Heart left ventricle (tissue), 16 donors: ENCODE data around the gene MYBBP1A. TPM values are rescaled to one million over a fixed set of nuclear protein-coding genes. Genes with fewer than 3 reads are reported as not detected.
"Not testable (repeated sequence)": the region's sequence is repeated elsewhere in the genome, so short reads cannot be mapped to it uniquely, and the experiment has no call there.

ENCODE experiments used
- ATAC-seq, 4 donors: fragments of 200-7000 bp; cut with Tn5 transposase; one replicate each; pipeline ENCODE4 v1.9.1; 2020 to 2022; ENCODE audit warnings: moderate library complexity in 4 of 4, mild to moderate bottlenecking in 3 of 4, moderate number of reproducible peaks in 1 of 4
- DNase-seq, 5 donors: peaks; one replicate each; pipeline ENCODE4 v3.0.0-alpha.2; 2020
- H3K27ac ChIP-seq, 12 donors: fragments of 200-600 bp; sonication (generic) in 4 of 12; one replicate each; pipeline versions ENCODE4 v1.5.0 to v1.8.0; 2016 to 2022; ENCODE audit warnings: mild to moderate bottlenecking in 2 of 12
- H3K27me3 ChIP-seq, 9 donors: fragments of 200-600 bp; sonication (generic) in 2 of 9; one replicate each; pipeline versions ENCODE4 v1.5.1 to v1.8.0; 2016 to 2022; ENCODE audit warnings: mild to moderate bottlenecking in 3 of 9
- H3K36me3 ChIP-seq, 9 donors: fragments of 200-600 bp; sonication (generic) in 2 of 9; one replicate each; pipeline versions ENCODE4 v1.5.0 to v1.8.0; 2018 to 2022; ENCODE audit warnings: mild to moderate bottlenecking in 2 of 9
- H3K4me1 ChIP-seq, 12 donors: fragments of 200-600 bp; sonication (generic) in 4 of 12; one replicate each; pipeline versions ENCODE4 v1.5.0 to v1.8.0; 2016 to 2022; ENCODE audit warnings: mild to moderate bottlenecking in 3 of 12
- H3K4me3 ChIP-seq, 12 donors: fragments of 200-600 bp; sonication (generic) in 4 of 12; one replicate each; pipeline versions ENCODE4 v1.5.0 to v1.8.0; 2017 to 2022; ENCODE audit warnings: mild to moderate bottlenecking in 9 of 12, moderate library complexity in 4 of 12
- H3K9me3 ChIP-seq, 12 donors: fragments of 200-600 bp; sonication (generic) in 4 of 12; one replicate each; pipeline versions ENCODE4 v1.5.0 to v1.8.0; 2016 to 2022; ENCODE audit warnings: mild to moderate bottlenecking in 1 of 12
- POLR2A ChIP-seq, 2 donors: fragments of 450-650 bp; IDR thresholded peaks; one replicate each; pipeline ENCODE4 v1.6.1; 2017; ENCODE audit warnings: antibody characterized with exemption in 2 of 2, mild to moderate bottlenecking in 2 of 2, moderate library complexity in 2 of 2
- WGBS, 4 donors: extraction: QIAGEN DNeasy Blood & Tissue Kit in 2 of 4; methylation state at CpG; one replicate each; pipeline versions ENCODE4 v1.1.5 to v1.1.7; 2013 to 2018; 5-methylcytosine and 5-hydroxymethylcytosine counted together
- intact Hi-C, 10 donors: fragments of 100-400 bp; cut with DNase I; formaldehyde crosslinking; loops; one replicate each; pipeline versions ENCODE4 v1.11.1 to v1.14.2; 2022
- long read RNA-seq, 3 donors: library from polyadenylated mRNA; unstranded; transcript quantifications; one replicate each; pipeline ENCODE4 v2.0.0, GENCODE V29; 2020 to 2021
- polyA plus RNA-seq, 2 donors: library from polyadenylated mRNA; stranded (reverse); fragments of 200-250 nt; gene quantifications; one replicate each; pipeline ENCODE4 v1.2.3, GENCODE V29; 2013
- total RNA-seq, 9 donors: library from RNA; depleted of rRNA in 2 of 9; stranded (reverse); fragments of >200 nt in 2 of 9; fragmentation: NEBNext Ultra II Directional in 3 of 9; extraction: Animal tissue kit (Norgen Biotek cat#: 25700) in 3 of 9; gene quantifications; one replicate each; pipeline versions ENCODE4 v1.1.0 to v1.2.4, GENCODE V29; 2016 to 2023
- TF ChIP-seq, protein P1 (sequence below), 12 donors: fragments of 200-600 bp; sonication (generic) in 4 of 12; IDR thresholded peaks; one replicate each; pipeline versions ENCODE4 v1.5.0 to v1.8.0; 2018 to 2022; ENCODE audit warnings: antibody characterized with exemption in 12 of 12, mild to moderate bottlenecking in 5 of 12
- donor health status: ischemic (EF 13 %, LVEDD 7.1; RV severe dilation, severe dysfunction).
- donor health status: healthy with polysubstance abuse.
- donor health status: DM: no; HTN: yes; CAD: no.
- donor health status: DM: no; HTN: no; CAD: no.
- donor health status: ischemic (EF 25% LVEDD 6.9; RV normal size, moderate dysfunction).
- donor health status: ischemic (EF 25% LVEDD 5.7; RV mildly dilated, moderate dysfunction).
- donor health status: healthy.
- donor health status: DM: yes; HTN: yes; CAD: no.
- donor health status: ischemic (EF 35%, LVEDD 5.7; RV mildly dilated, moderate dysfunction).
- donor health status: nonischemic (EF 11% LVEDD 7.7; RV severe dilation, severe dysfunction).
- donor health status: DM: yes; HTN: yes; CAD: no.
- donor health status: PGD.
- donor health status: ischemic (EF 29% LVEDD 5.4; RV normal size, mild dysfunction).
- donor health status: nonischemic (EF 23%, LVEDD 6.1; RV moderate dilation, normal function).

MYBBP1A gene, protein sequence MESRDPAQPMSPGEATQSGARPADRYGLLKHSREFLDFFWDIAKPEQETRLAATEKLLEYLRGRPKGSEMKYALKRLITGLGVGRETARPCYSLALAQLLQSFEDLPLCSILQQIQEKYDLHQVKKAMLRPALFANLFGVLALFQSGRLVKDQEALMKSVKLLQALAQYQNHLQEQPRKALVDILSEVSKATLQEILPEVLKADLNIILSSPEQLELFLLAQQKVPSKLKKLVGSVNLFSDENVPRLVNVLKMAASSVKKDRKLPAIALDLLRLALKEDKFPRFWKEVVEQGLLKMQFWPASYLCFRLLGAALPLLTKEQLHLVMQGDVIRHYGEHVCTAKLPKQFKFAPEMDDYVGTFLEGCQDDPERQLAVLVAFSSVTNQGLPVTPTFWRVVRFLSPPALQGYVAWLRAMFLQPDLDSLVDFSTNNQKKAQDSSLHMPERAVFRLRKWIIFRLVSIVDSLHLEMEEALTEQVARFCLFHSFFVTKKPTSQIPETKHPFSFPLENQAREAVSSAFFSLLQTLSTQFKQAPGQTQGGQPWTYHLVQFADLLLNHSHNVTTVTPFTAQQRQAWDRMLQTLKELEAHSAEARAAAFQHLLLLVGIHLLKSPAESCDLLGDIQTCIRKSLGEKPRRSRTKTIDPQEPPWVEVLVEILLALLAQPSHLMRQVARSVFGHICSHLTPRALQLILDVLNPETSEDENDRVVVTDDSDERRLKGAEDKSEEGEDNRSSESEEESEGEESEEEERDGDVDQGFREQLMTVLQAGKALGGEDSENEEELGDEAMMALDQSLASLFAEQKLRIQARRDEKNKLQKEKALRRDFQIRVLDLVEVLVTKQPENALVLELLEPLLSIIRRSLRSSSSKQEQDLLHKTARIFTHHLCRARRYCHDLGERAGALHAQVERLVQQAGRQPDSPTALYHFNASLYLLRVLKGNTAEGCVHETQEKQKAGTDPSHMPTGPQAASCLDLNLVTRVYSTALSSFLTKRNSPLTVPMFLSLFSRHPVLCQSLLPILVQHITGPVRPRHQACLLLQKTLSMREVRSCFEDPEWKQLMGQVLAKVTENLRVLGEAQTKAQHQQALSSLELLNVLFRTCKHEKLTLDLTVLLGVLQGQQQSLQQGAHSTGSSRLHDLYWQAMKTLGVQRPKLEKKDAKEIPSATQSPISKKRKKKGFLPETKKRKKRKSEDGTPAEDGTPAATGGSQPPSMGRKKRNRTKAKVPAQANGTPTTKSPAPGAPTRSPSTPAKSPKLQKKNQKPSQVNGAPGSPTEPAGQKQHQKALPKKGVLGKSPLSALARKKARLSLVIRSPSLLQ (N-terminal part only)
- total RNA-seq, result 10 to 100 TPM; 17.4 to 34.8 (median 24.4) TPM
- polyA plus RNA-seq, result 10 to 100 TPM; 15.5 to 27.8 TPM
- long read RNA-seq, donor 1, full-length matches to known transcripts, result 6 of 11 reads
- long read RNA-seq, donor 1, partial matches to known transcripts, result 4 of 11 reads
- long read RNA-seq, donor 1, other reads (novel, unspliced or antisense), result 1 of 11 reads
- long read RNA-seq, donor 2, full-length matches to known transcripts, result 10 of 21 reads
- long read RNA-seq, donor 2, partial matches to known transcripts, result 8 of 21 reads
- long read RNA-seq, donor 2, other reads (novel, unspliced or antisense), result 3 of 21 reads
- long read RNA-seq, donor 3, full-length matches to known transcripts, result 8 of 23 reads
- long read RNA-seq, donor 3, partial matches to known transcripts, result 11 of 23 reads
- long read RNA-seq, donor 3, other reads (novel, unspliced or antisense), result 4 of 23 reads

DNA sequence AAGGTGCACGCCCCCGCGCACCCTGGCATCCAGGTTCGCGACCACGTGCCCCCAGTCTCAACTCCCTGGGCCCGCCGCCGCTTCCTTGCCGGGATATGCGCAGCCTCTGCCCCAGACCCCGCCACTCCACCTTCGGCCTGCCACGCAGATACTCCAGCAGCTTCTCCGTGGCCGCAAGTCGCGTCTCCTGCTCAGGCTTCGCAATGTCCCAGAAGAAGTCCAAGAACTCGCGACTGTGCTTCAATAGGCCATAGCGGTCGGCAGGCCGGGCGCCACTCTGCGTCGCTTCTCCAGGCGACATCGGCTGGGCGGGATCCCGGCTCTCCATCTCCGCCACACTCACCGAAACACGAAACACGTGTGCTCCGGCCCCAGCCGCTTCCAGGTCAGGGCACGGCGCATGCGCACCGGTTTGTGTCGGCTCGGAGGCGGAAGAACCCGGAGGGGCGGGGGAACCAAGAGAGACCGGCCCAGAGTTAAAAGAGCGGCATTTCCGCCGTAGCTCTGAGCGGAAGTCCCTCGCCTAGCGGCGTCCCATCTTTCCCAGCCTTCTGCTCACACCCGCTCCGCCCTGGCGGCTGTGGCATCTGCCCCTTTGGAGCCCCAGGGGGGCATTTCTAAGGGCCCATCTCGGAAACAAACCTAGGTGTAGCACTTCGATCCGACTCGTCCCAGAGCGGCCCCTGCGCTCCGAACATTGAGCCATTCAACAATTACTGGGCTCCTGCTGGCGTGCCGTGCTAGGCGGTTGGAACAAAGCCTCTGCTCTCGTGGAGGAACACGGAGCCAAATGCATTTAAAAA is at the start of gene MYBBP1A:
TSS of gene MYBBP1A (minus strand) at position 388 of the 803 bp plus-strand sequence. CDS start at position 328, 60 bp downstream.
- Histone ChIP-seq H3K27ac (peak within 1 kb of the TSS; percentile 67 to 93 (median 87)), H3K4me1 (peaks cover 3 to 23% (median 17%) of the 10 kb centered on the region in 12 donors), H3K27me3 (no peaks in the 10 kb centered on the region), H3K4me3 (peak within 1 kb of the TSS; percentile 43 to 94 (median 80)), H3K9me3 (no peaks in the 10 kb centered on the region), H3K36me3 (peaks cover 0 to 35% (median 33%) of the 10 kb centered on the region in 9 donors)
- peak; percentile 92 to 97 (median 94) for ATAC-seq
- 1% methylated on average over 47 to 69 of the region's 69 CpGs for WGBS, 4 donors
- intact Hi-C loops, result loop anchor here in 2 of 10 donors (5.0 kb wide), 1 partner anchor 133 kb away; no protein-coding TSS in a partner anchor
- peak in 1 of 2 donors; percentile 73 for TF ChIP-seq POLR2A (IDR thresholded peaks at IDR 0.05)
- TF ChIP-seq, protein P1, sequence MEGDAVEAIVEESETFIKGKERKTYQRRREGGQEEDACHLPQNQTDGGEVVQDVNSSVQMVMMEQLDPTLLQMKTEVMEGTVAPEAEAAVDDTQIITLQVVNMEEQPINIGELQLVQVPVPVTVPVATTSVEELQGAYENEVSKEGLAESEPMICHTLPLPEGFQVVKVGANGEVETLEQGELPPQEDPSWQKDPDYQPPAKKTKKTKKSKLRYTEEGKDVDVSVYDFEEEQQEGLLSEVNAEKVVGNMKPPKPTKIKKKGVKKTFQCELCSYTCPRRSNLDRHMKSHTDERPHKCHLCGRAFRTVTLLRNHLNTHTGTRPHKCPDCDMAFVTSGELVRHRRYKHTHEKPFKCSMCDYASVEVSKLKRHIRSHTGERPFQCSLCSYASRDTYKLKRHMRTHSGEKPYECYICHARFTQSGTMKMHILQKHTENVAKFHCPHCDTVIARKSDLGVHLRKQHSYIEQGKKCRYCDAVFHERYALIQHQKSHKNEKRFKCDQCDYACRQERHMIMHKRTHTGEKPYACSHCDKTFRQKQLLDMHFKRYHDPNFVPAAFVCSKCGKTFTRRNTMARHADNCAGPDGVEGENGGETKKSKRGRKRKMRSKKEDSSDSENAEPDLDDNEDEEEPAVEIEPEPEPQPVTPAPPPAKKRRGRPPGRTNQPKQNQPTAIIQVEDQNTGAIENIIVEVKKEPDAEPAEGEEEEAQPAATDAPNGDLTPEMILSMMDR (IDR thresholded peaks at IDR 0.05), result peak in 9 of 12 donors; percentile 18 to 51 (median 40)
- peak; percentile 97 to 99 (median 98) for DNase-seq

DNA sequence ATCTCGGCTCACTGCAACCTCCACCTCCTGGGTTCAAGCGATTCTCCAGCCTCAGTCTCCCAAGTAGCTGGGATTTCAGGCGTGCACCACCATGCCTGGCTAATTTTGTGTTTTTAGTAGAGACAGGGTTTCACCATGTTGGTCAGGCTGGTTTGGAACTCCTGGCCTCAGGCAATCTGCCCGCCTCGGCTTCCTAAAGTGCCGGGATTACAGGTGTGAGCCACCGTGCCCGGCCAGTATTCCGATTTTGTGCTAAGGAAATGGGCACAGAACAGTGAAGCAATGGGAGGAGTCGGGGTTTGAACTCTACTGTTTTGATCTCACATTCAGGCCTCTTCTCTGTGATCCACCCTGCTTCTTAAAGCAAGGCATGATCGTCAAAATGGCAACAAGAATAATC is 49.6 kb upstream of the MYBBP1A start:
- not testable (repeated sequence) for H3K9me3 ChIP-seq, H3K4me3 ChIP-seq, ATAC-seq, H3K36me3 ChIP-seq, H3K27me3 ChIP-seq
- intact Hi-C loops, result loop anchor here in 1 of 10 donors (5.0 kb wide), 1 partner anchor 37 kb away; no protein-coding TSS in a partner anchor
- 82 to 84% (median 83%) methylated on average over 11 of the region's 11 CpGs for WGBS, 4 donors
- Histone ChIP-seq H3K4me1 (peaks cover 0 to 65% (median 26%) of the 10 kb centered on the region in 12 donors), H3K27ac (peak overlapping the region in 10 of 12 donors; percentile 11 to 78 (median 58))
- DNase-seq, result peak in 1 of 5 donors; percentile 22

DNA sequence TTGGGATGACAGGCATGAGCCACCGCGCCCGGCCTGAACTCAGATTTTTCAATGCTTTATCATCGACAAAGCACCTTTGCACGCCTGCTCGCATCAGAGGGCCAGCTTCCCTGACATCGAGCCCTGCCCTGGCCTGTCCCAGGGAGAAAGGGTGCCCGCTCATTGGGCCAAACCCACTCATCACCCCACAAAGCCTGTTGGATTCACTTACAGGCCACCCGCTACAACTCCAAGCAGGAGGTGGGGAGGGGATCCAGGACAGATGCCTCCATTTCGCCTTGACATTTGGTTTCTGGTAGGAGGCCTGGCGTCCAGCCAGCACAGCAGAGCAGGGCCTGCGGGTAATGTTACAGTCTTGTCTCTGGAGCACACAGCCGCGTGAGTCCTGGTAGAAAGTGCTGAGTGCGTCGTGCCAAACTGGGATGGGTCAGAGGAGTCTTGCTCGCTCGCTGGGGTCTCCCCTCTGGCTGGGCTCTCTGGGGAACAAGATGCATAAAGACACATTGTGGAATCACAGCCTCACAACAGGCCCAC is 49.0 kb upstream of the MYBBP1A start:
- H3K9me3 ChIP-seq, result no peaks in the 10 kb centered on the region
- ATAC-seq (peak; percentile 21 to 38 (median 35)), DNase-seq (peak; percentile 68 to 92 (median 87))
- H3K4me1 ChIP-seq, result peaks cover 0 to 71% (median 31%) of the 10 kb centered on the region in 12 donors
- no peaks in the 10 kb centered on the region for H3K27me3 ChIP-seq
- intact Hi-C loops, result no loop called here
- H3K4me3 ChIP-seq, result no peak overlapping the region
- TF ChIP-seq POLR2A (IDR thresholded peaks at IDR 0.05), result no peak
- TF ChIP-seq, protein P1 (IDR thresholded peaks at IDR 0.05), result no peak
- H3K36me3 ChIP-seq, result no peaks in the 10 kb centered on the region
- peak overlapping the region in 10 of 12 donors; percentile 11 to 78 (median 58) for H3K27ac ChIP-seq
- WGBS, 4 donors, result 43 to 57% (median 55%) methylated on average over 16 to 18 of the region's 18 CpGs
